Loucy (cell line): ENCODE measurements around the gene MAP3K10.

Source experiments
- H2AFZ ChIP-seq: fragments of 200-600 bp; sonication (generic); 2 replicates; pipeline ENCODE4 v1.6.0; 2016; ENCODE audit warnings: antibody characterized with exemption, mild to moderate bottlenecking, low read length, moderate library complexity
- H3F3A ChIP-seq: fragments of 200-600 bp; 2 replicates; pipeline ENCODE4 v1.6.0; 2016; ENCODE audit warnings: antibody characterized with exemption, low read depth, mild to moderate bottlenecking
- H3K27me3 ChIP-seq: fragments of 200-600 bp; sonication (generic); 2 replicates; pipeline ENCODE4 v1.6.1; 2014; ENCODE audit warnings: low read length, mild to moderate bottlenecking; ENCODE audit not compliant: insufficient read depth, poor library complexity, severe bottlenecking
- H3K36me3 ChIP-seq: fragments of 200-600 bp; sonication (generic); 2 replicates; pipeline ENCODE4 v1.6.1; 2016; ENCODE audit warnings: low read length; ENCODE audit not compliant: insufficient read depth
- H3K4me1 ChIP-seq: fragments of 200-600 bp; sonication (generic); 2 replicates; pipeline ENCODE4 v1.5.1; 2014; ENCODE audit warnings: low read length, mild to moderate bottlenecking; ENCODE audit not compliant: insufficient read depth, poor library complexity, severe bottlenecking
- H3K4me2 ChIP-seq: fragments of 200-600 bp; sonication (generic); 2 replicates; pipeline ENCODE4 v1.6.0; 2014; ENCODE audit warnings: antibody characterized with exemption, low read length, low read depth, mild to moderate bottlenecking; ENCODE audit not compliant: poor library complexity, severe bottlenecking
- H3K4me3 ChIP-seq: fragments of 200-600 bp; sonication (generic); 2 replicates; pipeline ENCODE4 v1.5.1; 2014; ENCODE audit warnings: low read length, mild to moderate bottlenecking, mixed read lengths; ENCODE audit not compliant: poor library complexity, severe bottlenecking
- H3K79me2 ChIP-seq: fragments of 200-600 bp; sonication (generic); 2 replicates; pipeline ENCODE4 v1.6.1; 2014; ENCODE audit warnings: low read length; ENCODE audit not compliant: insufficient read depth
- H3K9ac ChIP-seq: fragments of 200-600 bp; sonication (generic); 2 replicates; pipeline ENCODE4 v1.6.0; 2014; ENCODE audit warnings: mild to moderate bottlenecking, low read depth, low read length, moderate library complexity; ENCODE audit not compliant: poor library complexity, severe bottlenecking
- H3K9me2 ChIP-seq: fragments of 200-600 bp; sonication (generic); replicated peaks from 2 replicates; pipeline ENCODE4 v1.6.1; 2016; ENCODE audit warnings: low read depth, low read length, mixed read lengths
- H3K9me3 ChIP-seq: fragments of 200-600 bp; sonication (generic); 2 replicates; pipeline ENCODE4 v1.6.1; 2014; ENCODE audit warnings: mild to moderate bottlenecking, antibody characterized with exemption, low read length, low read depth; ENCODE audit not compliant: insufficient read depth
- H4K20me1 ChIP-seq: fragments of 200-600 bp; sonication (generic); 2 replicates; pipeline ENCODE4 v1.6.0; 2014; ENCODE audit warnings: antibody characterized with exemption, low read length, mild to moderate bottlenecking; ENCODE audit not compliant: insufficient read depth, poor library complexity, severe bottlenecking
- CTCF ChIP-seq: fragments of 200-600 bp; sonication (generic); conservative IDR thresholded peaks from 2 replicates; pipeline ENCODE4 v1.5.1; 2014; ENCODE audit warnings: mild to moderate bottlenecking, antibody characterized with exemption, low read length
- EZH2phosphoT487 ChIP-seq: fragments of 200-600 bp; IDR thresholded peaks from 2 replicates; pipeline ENCODE4 v1.6.1; 2018; ENCODE audit warnings: antibody characterized with exemption, mild to moderate bottlenecking, moderate library complexity, borderline replicate concordance

Gene MAP3K10

GRCh38 chr19:40213882-40214570 is 22.8 kb downstream of the MAP3K10 start:
- H3K79me2 ChIP-seq: no peaks in the 10 kb centered on the region
- no peaks in the 10 kb centered on the region for H3K9me2 ChIP-seq
- no peaks in the 10 kb centered on the region for H3F3A ChIP-seq
- H3K4me3 ChIP-seq: no peak overlapping the region
- H3K4me2 ChIP-seq: no peak overlapping the region
- no peak overlapping the region for H2AFZ ChIP-seq
- no peaks in the 10 kb centered on the region for H3K36me3 ChIP-seq
- no peak overlapping the region for H3K9ac ChIP-seq
- no peak for TF ChIP-seq CTCF
- TF ChIP-seq EZH2phosphoT487: no peak
- H3K27me3 ChIP-seq: no peaks in the 10 kb centered on the region
- H3K4me1 ChIP-seq: no peaks in the 10 kb centered on the region
- H3K9me3 ChIP-seq: no peaks in the 10 kb centered on the region
- H4K20me1 ChIP-seq: no peaks in the 10 kb centered on the region

- no peaks in the 10 kb centered on the region for H3K27me3 ChIP-seq
- no peak overlapping the region for H3K4me2 ChIP-seq
- no peaks in the 10 kb centered on the region for H3K79me2 ChIP-seq
- H3K4me1 ChIP-seq: no peaks in the 10 kb centered on the region
- H3K9me3 ChIP-seq: no peaks in the 10 kb centered on the region
- H3K4me3 ChIP-seq: no peak overlapping the region
- no peak for TF ChIP-seq EZH2phosphoT487
- no peak for TF ChIP-seq CTCF
- H3F3A ChIP-seq: no peaks in the 10 kb centered on the region
- H3K36me3 ChIP-seq: no peaks in the 10 kb centered on the region
- H3K9ac ChIP-seq: no peak overlapping the region
- no peaks in the 10 kb centered on the region for H4K20me1 ChIP-seq
- no peak overlapping the region for H2AFZ ChIP-seq
- H3K9me2 ChIP-seq: no peaks in the 10 kb centered on the region
Observed at GRCh38 chr19:40214936-40215335, 23.7 kb downstream of the MAP3K10 start.

DNA sequence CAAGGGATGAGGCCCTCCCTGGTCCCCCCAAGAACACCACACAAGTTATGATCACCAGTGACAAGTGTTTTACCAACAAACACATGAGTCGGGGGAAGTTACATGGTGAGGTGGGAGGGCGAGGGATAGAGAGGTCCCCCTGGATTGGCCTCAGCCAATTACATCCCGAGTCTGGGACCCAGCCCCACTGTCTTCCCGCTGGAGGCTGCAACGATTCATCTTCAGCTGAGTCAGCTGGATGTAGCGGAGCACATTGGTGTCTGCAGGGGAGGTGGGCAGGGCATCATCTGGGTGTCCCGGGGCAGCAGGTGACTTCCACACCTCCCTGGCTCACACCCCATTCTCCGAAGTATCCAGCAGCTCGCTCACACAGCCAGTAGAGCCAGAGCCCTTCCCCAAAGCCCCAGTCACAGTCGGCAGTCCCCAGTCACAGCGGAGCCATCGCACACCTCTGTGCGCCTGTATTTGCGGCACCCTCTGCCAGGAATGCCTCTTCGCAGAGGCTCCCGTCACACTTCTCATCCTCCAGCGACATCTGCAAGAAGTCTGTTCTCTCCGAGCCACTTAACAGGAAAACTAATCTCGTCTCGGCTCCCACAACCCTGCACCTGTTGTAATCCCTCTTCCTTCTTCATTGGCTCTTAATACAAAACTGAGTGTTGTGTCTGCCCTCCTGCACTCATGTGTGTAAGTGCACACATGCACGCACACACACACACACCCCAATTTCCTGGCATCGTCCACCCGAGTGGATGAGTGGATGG is 25.0 kb downstream of the MAP3K10 start:
- Histone ChIP-seq H3K4me2 (no peak overlapping the region), H3K4me3 (no peak overlapping the region), H3K4me1 (no peaks in the 10 kb centered on the region), H3K9ac (no peak overlapping the region), H3K9me3 (no peaks in the 10 kb centered on the region), H2AFZ (no peak overlapping the region), H3K9me2 (no peaks in the 10 kb centered on the region), H4K20me1 (no peaks in the 10 kb centered on the region), H3K27me3 (no peaks in the 10 kb centered on the region), H3F3A (no peaks in the 10 kb centered on the region), H3K79me2 (no peaks in the 10 kb centered on the region), H3K36me3 (no peaks in the 10 kb centered on the region)
- no peak for TF ChIP-seq EZH2phosphoT487
- TF ChIP-seq CTCF: no peak
